ENCODE measurements around the gene ZMIZ1.
A peak's percentile ranks its signal among the peaks of the same experiment; 100 is the strongest.

The ZMIZ1 gene

DNA sequence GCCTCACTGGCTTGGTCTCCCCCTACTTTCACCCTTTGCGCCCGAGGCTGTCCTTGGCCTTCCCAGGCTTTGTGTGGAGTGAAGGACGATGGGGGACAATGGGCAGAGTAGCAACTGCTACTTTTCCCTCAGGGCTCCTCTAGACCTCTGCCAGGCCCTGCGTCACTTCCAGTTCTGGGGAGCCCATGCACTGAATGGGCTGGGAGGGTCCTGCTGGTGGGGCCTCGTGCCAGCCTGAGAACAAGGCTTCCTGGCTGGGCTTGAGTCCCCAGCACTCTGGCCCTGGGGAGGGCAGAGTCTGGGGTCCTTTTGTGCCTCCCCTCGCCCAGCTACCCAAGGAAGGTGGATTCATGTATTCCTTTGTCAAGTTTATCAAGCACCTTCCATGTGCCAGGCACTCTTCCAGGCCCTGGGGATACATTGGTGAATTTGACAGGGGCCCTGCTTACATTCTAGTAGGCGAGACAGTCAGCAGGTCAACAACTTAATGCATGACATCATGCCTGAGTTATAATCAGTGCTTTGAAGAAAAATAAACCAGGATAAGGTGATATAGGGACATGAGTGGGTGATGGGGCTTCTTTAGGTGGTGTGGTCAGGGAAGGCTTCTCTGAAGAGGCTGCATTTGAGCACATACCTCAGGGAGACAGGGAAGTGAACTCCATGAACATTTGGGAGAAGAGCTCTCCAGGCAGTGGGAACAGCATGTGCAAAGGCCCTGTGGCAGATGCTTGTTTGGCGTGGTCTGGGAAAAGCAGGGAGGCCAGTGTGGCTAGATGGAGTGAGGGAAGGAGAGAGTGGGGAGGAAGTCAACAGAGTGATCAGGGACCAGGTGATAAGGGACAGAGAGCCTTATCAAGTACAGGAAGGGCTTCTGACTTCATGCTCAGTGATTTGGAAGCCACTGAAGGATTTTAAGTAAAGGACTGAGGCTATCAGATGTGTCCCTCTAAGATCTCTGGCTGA, 14.1 kb downstream of the ZMIZ1 start:
- no peak for DNase-seq (ENCODE audit: low read depth)
- no peak overlapping the region for H3K4me3 ChIP-seq (ENCODE audit: low read depth, low read length)
- TF ChIP-seq CTCF (IDR thresholded peaks at IDR 0.05; ENCODE audit: low read depth, low read length) = no peak

DNA sequence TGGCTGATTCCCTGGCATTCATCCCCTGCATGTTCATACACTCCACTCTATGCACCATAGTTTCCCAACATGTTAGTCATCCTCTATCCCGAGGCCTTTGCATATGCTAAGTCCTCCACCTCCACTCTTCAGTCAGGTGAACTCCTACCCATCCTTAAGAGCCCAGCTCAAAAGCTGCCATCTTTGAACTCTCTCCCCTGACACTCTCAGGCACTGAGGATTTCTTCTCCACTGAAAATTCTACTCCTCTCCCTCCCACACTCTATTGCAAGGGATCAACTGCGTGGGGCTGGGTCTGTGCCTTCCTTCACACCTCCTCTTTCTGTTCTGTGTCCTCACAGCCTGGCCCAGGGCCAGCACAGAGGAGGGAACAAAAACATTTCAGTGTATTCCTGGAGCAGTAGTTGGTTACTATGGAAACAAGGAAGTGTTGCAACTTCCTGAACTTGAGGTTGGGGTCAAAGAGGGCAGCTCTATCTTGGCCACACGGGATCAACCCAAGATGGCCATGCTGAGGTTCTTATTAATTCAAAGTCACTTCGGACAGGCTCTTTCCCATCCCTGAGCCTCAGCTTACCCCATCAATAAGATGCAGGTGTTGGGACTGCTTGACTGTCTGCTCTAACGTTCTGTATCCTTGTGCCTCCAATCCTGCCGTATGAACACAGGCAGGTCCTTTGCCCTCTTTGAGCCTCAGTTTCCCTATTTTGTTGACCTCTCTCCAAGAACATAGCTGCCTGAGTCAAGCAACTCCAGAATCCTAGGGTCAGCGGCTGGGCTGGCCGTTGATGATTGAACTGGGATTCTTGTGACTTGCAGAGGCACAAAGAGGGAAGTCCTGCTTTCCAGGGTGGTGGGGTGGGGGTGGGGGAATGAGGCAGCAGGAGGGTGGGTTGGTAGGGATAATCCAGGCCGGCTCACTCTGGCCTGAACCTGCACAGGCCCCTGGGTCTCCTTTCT, 15.5 kb downstream of the ZMIZ1 start:
- no peak overlapping the region for H3K4me3 ChIP-seq (ENCODE audit: low read depth, low read length)
- DNase-seq (ENCODE audit: low read depth) = peak; percentile 90
- TF ChIP-seq CTCF (IDR thresholded peaks at IDR 0.05; ENCODE audit: low read depth, low read length) (no peak), MAX (IDR thresholded peaks at IDR 0.05; ENCODE audit: low read depth, low read length) (no peak), POLR2A (IDR thresholded peaks at IDR 0.05; ENCODE audit: extremely low read depth, insufficient read length) (no peak), MYC (IDR thresholded peaks at IDR 0.05; ENCODE audit: low read depth, low read length) (no peak)

- no peak overlapping the region for H3K4me3 ChIP-seq (ENCODE audit: low read depth, low read length)
- DNase-seq (ENCODE audit: low read depth) = peak; percentile 41
- TF ChIP-seq MAX (IDR thresholded peaks at IDR 0.05; ENCODE audit: low read depth, low read length) (no peak), MYC (IDR thresholded peaks at IDR 0.05; ENCODE audit: low read depth, low read length) (no peak), POLR2A (IDR thresholded peaks at IDR 0.05; ENCODE audit: extremely low read depth, insufficient read length) (no peak), CTCF (IDR thresholded peaks at IDR 0.05; ENCODE audit: low read depth, low read length) (no peak)
Observed at GRCh38 chr10:79084972-79085597, 16.3 kb downstream of the ZMIZ1 start.

- DNase-seq (ENCODE audit: low read depth) = no peak
- H3K4me3 ChIP-seq (ENCODE audit: low read depth, low read length) = no peak overlapping the region
- TF ChIP-seq POLR2A (IDR thresholded peaks at IDR 0.05; ENCODE audit: extremely low read depth, insufficient read length) (no peak), CTCF (IDR thresholded peaks at IDR 0.05; ENCODE audit: low read depth, low read length) (no peak), MAX (IDR thresholded peaks at IDR 0.05; ENCODE audit: low read depth, low read length) (no peak), MYC (IDR thresholded peaks at IDR 0.05; ENCODE audit: low read depth, low read length) (no peak)
Observed at GRCh38 chr10:79086822-79087221, 18.1 kb downstream of the ZMIZ1 start.

DNA sequence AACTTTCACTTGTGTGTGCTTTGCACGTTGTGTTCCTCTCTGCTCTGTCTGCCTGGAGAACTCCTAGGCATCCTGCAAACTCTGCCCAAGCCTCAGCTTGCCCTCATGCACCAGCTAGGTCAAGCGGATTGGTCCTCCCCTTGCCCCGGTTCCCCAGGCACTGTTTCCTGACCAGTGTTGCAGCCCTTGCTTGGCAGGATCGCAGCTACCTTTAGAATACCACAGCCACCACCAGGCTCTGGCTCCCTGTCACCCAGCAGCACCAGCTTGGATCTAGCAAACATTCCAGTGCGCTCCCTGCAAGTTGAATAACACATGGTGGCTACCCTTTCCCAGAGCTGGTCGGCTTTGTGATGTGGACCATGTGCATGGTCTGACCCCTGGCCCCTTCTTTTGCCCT, 19.0 kb downstream of the ZMIZ1 start:
- no peak overlapping the region for H3K4me3 ChIP-seq (ENCODE audit: low read depth, low read length)
- no peak for DNase-seq (ENCODE audit: low read depth)
- TF ChIP-seq MAX (IDR thresholded peaks at IDR 0.05; ENCODE audit: low read depth, low read length) (no peak), MYC (IDR thresholded peaks at IDR 0.05; ENCODE audit: low read depth, low read length) (no peak), POLR2A (IDR thresholded peaks at IDR 0.05; ENCODE audit: extremely low read depth, insufficient read length) (no peak), CTCF (IDR thresholded peaks at IDR 0.05; ENCODE audit: low read depth, low read length) (no peak)

Data from NB4 (cell line).